Colonic mucosa (tissue), 4 donors: Measurements from ENCODE around the gene SMIM35. TPM values are rescaled to one million over a fixed set of nuclear protein-coding genes. Genes with fewer than 3 reads are reported as not detected.
A peak's percentile ranks its signal among the peaks of the same experiment; 100 is the strongest.

Experiments used
- DNase-seq: peaks from one replicate; pipeline ENCODE4 v3.0.0-alpha.2; 2020
- H3K27ac ChIP-seq: fragments of 200-600 bp; one replicate; pipeline ENCODE4 v1.8.0; 2021
- H3K27me3 ChIP-seq: fragments of 200-600 bp; one replicate; pipeline ENCODE4 v1.8.0; 2021
- H3K36me3 ChIP-seq: fragments of 200-600 bp; one replicate; pipeline ENCODE4 v1.8.0; 2021
- H3K4me1 ChIP-seq: fragments of 200-600 bp; one replicate; pipeline ENCODE4 v1.8.0; 2021; ENCODE audit warnings: mild to moderate bottlenecking
- H3K4me3 ChIP-seq: fragments of 200-600 bp; one replicate; pipeline ENCODE4 v1.8.0; 2021
- H3K9ac ChIP-seq, 2 donors: one replicate each; pipeline ENCODE4 v1.7.0; 2013; ENCODE audit warnings: control low read depth in 2 of 2, low read depth in 2 of 2, low read length in 2 of 2
- H3K9me3 ChIP-seq: fragments of 200-600 bp; one replicate; pipeline ENCODE4 v1.8.0; 2021
- CTCF ChIP-seq: fragments of 200-600 bp; IDR thresholded peaks from one replicate; pipeline ENCODE4 v1.8.0; 2022; ENCODE audit warnings: antibody characterized with exemption, mild to moderate bottlenecking
- intact Hi-C: fragments of 100-400 bp; cut with DNase I; formaldehyde crosslinking; loops from one replicate; pipeline ENCODE4 v1.14.1; 2022
- total RNA-seq, 2 donors: library from RNA; stranded (reverse); fragmentation: NEBNext Ultra II Directional in 1 of 2; extraction: Animal tissue kit (Norgen Biotek cat#: 25700) in 1 of 2; gene quantifications; one replicate each; pipeline ENCODE4 v1.2.1, GENCODE V29; 2021
- donor health status: healthy.
- donor health status: DM: no; HTN: no; CAD: no.
- donor health status: DM: no; HTN: no; CAD: no.

Gene SMIM35
- total RNA-seq, 2 donors from 2014 or later, result not detected

GRCh38 chr11:118002010-118002540, 84.7 kb downstream of the SMIM35 start:
- H3K36me3 ChIP-seq, result no peaks in the 10 kb centered on the region
- H3K4me1 ChIP-seq, result peaks cover 7% of the 10 kb centered on the region
- no peaks in the 10 kb centered on the region for H3K9me3 ChIP-seq
- TF ChIP-seq CTCF, result no peak
- DNase-seq, result no peak
- no peaks in the 10 kb centered on the region for H3K27me3 ChIP-seq
- no peak overlapping the region for H3K9ac ChIP-seq
- H3K27ac ChIP-seq, result peak overlapping the region; percentile 76
- intact Hi-C loops, result no loop called here
- H3K4me3 ChIP-seq, result no peak overlapping the region

GRCh38 chr11:118001494-118001971, 85.2 kb downstream of the SMIM35 start:
- Histone ChIP-seq H3K9ac (no peak overlapping the region), H3K36me3 (no peaks in the 10 kb centered on the region), H3K4me3 (no peak overlapping the region), H3K27ac (peak overlapping the region; percentile 76), H3K27me3 (no peaks in the 10 kb centered on the region), H3K9me3 (no peaks in the 10 kb centered on the region), H3K4me1 (peaks cover 7% of the 10 kb centered on the region)
- no peak for TF ChIP-seq CTCF
- DNase-seq, result no peak
- intact Hi-C loops, result no loop called here

- intact Hi-C loops, result no loop called here
- no peak for DNase-seq
- Histone ChIP-seq H3K27me3 (no peaks in the 10 kb centered on the region), H3K4me3 (no peak overlapping the region), H3K36me3 (no peaks in the 10 kb centered on the region), H3K4me1 (peaks cover 7% of the 10 kb centered on the region), H3K27ac (peak overlapping the region; percentile 76), H3K9me3 (no peaks in the 10 kb centered on the region), H3K9ac (no peak overlapping the region)
- TF ChIP-seq CTCF, result no peak
Observed at GRCh38 chr11:118000850-118001228, 85.9 kb downstream of the SMIM35 start.

GRCh38 chr11:118000067-118000849, 86.5 kb downstream of the SMIM35 start:
- Histone ChIP-seq H3K4me3 (no peak overlapping the region), H3K36me3 (no peaks in the 10 kb centered on the region), H3K4me1 (peaks cover 7% of the 10 kb centered on the region), H3K9me3 (no peaks in the 10 kb centered on the region), H3K27me3 (no peaks in the 10 kb centered on the region), H3K9ac (no peak overlapping the region), H3K27ac (peak overlapping the region; percentile 76)
- TF ChIP-seq CTCF, result no peak
- DNase-seq, result no peak
- intact Hi-C loops, result no loop called here

GRCh38 chr11:117999354-117999993, 87.3 kb downstream of the SMIM35 start:
- Histone ChIP-seq H3K9me3 (no peaks in the 10 kb centered on the region), H3K4me3 (no peak overlapping the region), H3K27ac (no peak overlapping the region), H3K36me3 (no peaks in the 10 kb centered on the region), H3K9ac (no peak overlapping the region), H3K27me3 (no peaks in the 10 kb centered on the region), H3K4me1 (peaks cover 7% of the 10 kb centered on the region)
- intact Hi-C loops, result no loop called here
- DNase-seq, result no peak
- TF ChIP-seq CTCF, result no peak
